Activated naive CD4-positive, alpha-beta T cell treated with Interleukin-2 at 50 U/mL for 16 hours (primary cell): Measurements from ENCODE around the gene APOBEC3F.
"Not testable (repeated sequence)": the region's sequence is repeated elsewhere in the genome, so short reads cannot be mapped to it uniquely, and the experiment has no call there.

Experiments used
- DNase-seq: peaks from one replicate; pipeline ENCODE4 v3.0.0-alpha.2; 2020

Gene APOBEC3F

DNA sequence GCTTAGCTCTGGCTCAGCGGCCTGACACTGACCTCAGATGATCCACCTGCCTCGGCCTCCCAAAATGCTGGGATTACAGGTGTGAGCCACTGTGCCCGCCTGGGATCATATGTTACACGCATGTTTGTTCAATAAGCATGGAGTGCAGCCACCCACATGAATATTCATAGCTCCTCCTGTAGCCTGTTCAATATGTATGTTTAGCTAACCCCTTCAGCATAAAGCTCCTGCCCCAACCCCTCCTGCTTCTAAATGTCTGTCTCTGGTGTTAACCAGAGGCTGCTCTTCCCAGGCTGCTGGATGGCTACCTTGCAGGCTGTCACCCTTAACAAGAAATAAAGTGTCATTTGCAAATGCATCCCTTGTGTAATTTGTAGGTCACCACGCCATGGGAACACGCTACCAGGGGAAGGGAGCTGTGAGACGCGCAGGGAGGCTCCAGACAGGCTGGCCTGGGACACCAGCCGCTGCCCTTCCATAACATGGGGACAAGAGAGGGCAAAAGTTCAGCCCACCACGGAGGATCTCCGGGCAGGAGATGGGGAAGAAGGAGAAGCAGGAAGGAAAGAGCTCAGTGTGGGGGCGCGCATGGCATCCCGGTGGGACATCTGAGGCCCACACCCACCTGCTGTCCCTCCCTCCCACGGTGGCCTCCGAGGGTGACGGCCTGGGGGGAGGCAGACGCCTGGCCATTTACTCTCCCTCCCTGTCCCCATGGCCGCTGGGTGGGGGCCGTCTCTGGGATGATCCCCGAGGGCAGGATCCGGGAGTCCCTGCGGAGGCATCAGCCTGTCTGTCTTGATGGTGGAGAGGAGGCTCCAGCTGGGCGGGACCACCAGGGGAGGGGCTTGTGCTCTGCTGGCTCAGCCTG, 35.7 kb downstream of the APOBEC3F start:
- DNase-seq, result not testable (repeated sequence)

DNA sequence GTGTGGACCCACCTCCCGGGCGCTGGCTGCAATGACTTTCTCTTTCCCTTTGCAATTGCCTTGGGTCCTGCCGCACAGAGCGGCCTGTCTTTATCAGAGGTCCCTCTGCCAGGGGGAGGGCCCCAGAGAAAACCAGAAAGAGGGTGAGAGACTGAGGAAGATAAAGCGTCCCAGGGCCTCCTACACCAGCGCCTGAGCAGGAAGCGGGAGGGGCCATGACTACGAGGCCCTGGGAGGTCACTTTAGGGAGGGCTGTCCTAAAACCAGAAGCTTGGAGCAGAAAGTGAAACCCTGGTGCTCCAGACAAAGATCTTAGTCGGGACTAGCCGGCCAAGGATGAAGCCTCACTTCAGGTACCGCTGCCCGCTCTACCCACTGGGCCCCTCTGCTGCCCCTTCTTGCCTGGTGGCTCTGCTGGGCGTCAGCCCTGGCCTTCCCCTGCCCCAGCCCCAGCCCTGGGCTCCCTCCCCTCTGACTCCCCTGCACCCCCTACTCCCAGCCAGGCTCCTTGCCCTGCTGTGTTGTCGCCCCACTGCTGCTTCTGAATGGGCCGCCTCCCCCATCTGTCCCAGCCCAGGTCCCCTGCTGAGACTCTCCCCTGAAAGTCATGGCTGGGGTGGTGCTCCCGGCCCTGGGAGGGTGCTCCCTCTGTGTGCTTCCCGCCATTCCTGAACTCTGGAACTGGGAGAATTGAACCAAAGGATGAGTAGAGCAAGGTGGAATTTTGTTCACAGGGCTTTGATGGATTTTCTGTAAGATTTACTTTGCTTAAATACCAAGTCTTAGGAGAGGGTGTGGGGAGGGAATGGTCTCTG, 36.6 kb downstream of the APOBEC3F start, which contains the start of gene APOBEC3G:
APOBEC3G (plus strand) TSS at position 250 of the 815 bp plus-strand sequence; CDS start at position 337, 87 bp downstream.
- DNase-seq, result peak; percentile 63

DNA sequence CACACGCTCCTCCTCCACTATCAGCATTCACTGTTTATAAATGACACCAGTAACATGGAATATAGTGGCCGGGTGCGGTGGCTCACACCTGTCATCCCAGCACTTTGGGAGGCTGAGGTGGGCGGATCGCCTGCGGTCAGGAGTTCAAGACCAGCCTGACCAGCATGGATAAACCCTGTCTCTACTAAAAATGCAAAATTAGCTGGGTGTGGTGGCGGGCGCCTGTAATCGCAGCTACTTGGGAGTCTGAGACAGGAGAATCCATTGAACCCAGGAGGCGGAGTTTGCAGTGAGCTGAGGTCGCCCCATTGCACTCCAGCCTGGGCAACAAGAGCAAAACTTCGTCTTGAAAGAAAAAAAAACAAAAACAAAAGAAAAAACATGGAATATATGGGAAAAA, 37.2 kb downstream of the APOBEC3F start:
- DNase-seq, result not testable (repeated sequence)

DNA sequence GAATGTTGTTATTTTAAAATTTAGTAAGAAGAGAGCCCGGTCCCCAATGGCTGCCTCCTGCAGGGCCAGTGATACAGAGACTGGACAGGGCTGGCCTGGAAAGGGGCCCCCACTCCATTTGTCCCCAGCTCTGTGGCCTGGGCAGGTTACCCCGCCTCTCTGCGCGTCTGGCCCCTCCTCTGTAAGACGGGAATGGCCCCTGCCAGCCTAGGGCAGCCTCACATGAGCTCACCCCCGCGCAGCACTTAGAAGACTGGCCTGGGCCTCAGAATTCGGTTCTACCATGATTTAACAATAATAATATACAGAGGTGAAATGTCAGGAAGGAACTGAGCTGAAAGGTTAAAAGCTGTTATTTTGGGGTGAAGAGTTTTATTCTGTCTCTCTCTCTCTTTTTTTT, 37.7 kb downstream of the APOBEC3F start:
- no peak for DNase-seq

DNA sequence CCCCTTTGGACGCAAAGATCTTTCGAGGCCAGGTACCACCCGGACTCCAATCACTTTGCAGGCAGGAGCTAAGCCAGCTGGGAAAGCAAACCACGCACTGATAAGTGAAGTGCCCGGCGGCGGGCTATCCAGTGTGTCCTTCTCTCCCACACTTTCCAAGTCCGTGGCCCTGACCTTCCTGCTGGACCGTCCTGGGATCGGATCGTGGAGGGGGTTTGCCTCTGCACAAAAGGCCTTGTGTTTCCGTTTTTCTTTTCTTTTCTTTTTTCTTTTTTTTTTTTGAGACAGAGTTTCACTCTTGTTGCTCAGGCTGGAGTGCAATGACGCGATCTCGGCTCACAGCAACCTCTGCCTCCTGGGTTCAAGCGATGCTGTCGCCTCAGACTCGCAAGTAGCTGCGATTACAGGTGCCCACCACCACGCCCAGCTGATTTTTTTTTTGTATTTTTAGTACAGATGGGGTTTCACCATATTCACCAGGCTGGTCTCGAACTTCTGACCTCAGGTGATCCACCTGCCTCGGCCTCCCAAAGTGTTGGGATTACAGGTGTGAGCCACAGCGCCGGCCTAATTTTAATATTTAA, 38.5 kb downstream of the APOBEC3F start:
- DNase-seq, result not testable (repeated sequence)

DNA sequence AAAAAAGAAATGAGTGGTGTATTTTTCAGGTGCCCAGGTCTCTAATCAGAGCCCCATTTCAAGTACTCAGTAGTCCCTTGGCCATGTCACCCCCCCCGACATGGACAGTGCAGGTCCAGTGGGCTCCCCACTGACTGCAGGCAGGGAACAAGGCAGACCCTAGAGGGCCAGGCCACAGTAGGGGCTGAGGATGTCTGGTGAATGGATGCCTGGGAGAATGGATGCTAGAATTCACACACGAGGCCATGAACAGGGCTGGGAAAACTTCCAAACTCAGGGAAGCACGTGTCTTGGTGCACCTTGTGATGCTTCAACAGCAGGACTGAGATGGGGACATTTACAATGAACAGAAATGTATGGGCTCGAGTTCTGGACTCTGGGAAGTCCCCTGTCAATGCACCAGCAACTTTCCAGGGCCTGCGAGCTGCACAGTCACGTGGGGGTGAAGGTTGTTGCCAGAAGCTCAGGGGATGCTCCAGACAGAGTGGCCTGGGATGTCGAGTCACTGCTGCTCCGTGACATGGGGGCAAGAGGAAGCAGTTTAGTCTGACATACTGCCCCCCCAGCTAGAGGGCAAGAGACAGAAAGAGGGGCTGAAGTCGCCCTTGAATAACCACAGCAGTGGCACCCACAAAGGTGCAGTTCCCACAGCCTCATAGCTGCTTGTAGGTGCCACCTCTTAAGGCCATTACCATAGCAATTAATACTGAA, 39.5 kb downstream of the APOBEC3F start:
- DNase-seq, result no peak

DNA sequence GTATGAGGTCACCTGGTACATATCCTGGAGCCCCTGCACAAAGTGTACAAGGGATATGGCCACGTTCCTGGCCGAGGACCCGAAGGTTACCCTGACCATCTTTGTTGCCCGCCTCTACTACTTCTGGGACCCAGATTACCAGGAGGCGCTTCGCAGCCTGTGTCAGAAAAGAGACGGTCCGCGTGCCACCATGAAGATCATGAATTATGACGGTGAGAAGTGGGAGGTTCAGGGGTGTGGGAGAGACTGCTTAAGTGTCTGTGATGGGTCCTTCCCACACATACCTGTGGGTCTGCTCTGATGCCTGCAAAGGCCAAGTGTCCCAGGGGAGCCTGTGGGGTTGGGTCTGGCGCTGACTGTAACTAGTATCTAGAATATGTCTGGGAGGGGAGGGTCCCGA, 40.4 kb downstream of the APOBEC3F start:
- no peak for DNase-seq

DNA sequence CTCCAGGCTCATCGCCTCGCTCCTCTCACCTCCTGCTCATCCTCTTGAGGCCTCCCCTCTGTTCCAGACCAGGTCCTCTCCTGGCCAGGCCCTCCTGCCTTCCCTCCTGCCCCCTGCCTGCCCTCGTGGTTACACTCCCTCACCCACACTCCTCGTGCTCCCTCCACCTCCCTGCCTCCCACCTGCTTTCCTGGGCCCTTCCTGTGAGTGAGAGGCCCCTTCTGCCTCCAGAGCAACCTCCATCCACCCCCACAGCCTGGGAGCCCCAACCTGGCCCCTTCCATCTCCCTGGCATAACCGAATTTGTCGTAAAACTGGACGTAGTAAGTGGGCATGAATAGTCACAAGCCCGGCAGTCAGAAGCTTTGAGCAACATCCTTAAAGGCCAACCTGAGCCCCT, 40.9 kb downstream of the APOBEC3F start:
- no peak for DNase-seq

DNA sequence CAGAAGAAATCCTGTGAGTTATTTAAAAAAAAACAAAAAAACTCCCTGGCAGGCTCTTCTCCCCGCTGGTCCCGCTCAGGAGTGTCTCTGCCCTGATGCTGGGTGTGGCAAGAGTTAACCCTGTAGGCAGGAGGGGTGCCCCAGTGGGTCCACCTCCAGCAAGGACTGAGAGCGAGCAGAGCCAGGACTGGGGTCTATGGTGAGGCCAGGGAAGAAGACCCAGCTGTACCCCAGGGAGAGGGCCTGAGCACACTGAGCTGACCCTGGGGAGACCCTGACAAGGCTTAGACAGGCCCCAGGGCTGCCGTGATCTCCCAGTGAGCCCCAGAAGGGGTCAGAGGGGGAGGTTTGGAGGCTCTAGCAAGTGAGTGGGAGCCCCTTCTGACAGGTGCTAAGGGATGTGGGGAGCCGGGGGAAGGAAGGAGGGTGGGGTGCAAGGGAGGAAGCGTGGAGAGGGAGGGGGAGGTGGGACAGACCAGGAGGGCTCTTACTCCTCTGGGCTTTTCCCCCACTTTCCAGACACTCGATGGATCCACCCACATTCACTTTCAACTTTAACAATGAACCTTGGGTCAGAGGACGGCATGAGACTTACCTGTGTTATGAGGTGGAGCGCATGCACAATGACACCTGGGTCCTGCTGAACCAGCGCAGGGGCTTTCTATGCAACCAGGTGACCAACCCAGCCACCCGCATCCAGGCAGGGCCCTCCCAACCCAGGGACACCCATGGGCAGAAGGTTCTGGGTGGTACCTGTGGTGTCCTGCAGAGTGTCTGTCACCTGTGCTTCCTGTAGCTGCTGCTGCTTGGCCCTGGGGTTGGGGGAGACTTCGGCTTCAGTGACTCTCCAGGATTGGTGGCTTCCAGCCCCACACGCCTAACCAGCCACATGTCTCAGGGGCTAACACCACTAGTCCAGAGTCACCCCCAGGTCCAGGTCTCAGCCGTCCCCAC, 42.8 kb downstream of the APOBEC3F start:
- DNase-seq, result no peak

DNA sequence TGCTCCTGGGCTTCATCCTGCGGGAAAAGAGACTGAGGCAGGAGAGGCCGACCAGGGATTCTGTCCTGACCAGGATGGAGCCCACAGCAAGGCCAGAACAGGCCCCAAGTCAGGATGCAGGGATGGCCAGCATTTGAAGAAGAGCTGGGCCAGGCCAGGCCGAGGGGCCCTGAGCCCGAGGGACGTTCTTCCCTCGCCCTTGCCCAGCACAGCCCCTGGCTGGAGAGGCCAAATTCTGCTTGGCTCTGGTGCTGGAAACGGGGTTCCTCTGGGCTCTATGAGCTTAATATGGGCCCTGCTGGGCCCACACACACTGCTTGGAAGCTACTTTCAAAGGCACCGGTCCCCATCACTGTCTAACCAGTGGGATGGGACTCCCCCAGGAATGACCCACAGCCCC, 44.0 kb downstream of the APOBEC3F start:
- DNase-seq, result no peak

DNA sequence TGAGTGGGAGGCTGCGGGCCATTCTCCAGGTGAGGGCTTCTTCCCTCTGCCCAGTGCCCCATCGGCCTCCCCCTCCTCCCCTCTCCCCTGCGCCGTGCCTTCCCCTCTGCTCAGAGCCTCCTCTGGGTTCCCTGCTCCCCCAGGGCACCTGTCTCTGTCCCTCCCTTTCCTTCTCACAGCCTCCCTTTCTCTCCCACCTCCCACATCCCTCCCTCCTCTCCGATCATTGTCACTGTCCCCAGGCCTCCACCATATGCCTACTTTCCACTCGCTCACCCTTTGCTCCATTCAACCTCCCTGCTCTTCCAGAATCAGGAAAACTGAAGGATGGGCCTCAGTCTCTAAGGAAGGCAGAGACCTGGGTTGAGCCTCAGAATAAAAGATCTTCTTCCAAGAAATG, 46.4 kb downstream of the APOBEC3F start:
- no peak for DNase-seq

DNA sequence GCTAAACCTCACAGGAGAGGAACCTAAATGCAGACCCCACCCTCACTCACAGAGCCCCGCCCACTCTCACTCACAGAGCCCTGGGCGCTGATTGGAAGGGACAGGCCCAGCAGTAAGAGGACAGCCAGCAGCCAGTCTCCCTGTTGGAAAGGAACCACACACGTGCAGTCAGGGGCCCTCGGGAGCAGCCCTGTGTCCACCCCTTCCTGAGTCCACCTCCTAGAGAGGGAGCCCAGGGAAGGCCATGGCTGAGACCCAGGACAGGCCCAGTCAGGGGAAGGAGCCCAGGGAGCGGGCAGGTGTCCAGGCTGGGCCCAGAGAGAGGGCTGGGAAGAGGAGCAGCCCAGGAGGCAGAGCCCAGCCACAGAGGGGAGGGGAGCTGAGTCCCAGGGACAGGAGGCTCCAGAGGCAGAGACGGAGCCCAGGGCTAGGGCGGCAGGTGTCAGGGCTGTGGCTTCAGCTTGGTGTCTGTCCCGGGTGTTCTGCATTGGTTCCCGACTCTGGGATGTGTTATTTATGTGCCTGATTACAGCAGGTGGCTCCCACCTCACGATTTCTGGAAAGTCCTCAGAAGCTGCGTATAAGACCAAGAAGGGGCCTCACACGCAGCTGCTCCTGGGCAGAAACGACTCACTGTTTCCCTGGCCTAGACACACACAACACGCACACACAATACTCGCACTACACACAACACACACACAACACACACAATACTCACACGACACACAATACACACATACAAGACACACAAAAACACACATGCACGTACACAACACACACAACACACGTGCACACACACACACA, 47.4 kb downstream of the APOBEC3F start:
- no peak for DNase-seq

DNA sequence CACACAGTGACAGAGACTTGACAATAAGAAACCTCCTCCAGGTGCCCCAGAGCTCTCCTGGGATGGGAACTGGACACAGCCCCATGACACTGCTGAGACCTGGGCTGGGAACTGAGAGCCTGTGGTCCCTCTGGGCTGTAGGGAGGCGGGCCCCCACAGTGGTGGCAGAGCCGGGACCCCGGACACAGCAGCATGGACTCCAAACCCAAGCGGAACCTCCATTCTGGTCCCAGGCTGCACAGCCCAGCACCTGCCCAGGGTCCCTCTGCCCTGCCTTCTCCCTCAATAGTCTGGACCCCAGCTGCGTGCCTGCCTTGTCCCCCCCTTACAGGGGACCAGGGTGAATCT, 48.0 kb downstream of the APOBEC3F start:
- no peak for DNase-seq

DNA sequence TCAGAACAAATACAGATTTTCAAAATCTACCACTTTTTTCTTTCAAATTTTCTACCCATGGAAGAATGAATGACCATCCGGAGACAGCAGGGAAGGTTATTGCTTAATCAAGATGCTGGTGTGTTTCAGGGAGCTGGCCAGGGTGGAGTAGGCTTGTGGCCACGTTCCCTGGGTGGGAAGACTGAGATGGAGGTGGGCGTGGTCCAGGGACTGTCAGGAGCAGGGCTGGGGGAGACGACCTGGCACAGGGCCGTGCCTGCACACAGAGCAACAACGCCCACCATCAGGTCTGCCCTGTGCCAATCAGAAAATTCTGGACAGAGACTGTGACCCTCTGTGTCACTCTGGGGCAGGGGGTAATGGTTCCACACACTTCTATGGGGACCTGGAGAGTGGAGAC, 49.3 kb downstream of the APOBEC3F start:
- DNase-seq, result no peak

DNA sequence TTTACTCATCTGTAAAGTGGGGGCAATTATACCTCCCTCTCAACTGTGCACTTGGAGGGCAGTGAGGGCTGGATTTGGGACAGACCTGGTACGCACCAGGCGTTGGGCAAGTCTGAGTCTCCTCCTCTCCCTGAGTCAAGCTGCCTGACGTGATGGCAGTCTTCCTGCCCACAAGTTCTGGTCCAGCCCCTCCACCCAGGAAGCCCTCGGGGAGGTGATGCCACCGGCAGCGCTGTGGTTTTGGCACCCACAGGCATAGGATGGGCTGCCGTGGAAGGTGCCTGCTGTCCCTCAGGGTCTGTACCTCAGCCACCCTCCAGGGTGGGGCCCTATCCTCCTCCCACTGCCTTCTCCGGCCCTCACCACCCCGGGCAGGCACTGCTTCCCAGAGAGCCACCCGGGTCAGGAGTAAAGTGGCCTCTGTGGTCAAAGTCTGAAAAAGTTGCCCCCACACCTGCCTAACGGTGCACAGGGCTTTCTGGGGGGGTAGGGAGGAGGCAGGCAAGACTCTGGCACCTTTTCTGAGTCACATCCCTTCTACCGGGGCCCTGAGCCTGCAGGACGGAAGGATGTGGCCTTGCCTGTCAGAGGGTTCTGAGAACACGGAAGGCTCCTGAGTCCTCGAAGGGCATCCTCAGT, 49.9 kb downstream of the APOBEC3F start:
- DNase-seq, result peak; percentile 86

DNA sequence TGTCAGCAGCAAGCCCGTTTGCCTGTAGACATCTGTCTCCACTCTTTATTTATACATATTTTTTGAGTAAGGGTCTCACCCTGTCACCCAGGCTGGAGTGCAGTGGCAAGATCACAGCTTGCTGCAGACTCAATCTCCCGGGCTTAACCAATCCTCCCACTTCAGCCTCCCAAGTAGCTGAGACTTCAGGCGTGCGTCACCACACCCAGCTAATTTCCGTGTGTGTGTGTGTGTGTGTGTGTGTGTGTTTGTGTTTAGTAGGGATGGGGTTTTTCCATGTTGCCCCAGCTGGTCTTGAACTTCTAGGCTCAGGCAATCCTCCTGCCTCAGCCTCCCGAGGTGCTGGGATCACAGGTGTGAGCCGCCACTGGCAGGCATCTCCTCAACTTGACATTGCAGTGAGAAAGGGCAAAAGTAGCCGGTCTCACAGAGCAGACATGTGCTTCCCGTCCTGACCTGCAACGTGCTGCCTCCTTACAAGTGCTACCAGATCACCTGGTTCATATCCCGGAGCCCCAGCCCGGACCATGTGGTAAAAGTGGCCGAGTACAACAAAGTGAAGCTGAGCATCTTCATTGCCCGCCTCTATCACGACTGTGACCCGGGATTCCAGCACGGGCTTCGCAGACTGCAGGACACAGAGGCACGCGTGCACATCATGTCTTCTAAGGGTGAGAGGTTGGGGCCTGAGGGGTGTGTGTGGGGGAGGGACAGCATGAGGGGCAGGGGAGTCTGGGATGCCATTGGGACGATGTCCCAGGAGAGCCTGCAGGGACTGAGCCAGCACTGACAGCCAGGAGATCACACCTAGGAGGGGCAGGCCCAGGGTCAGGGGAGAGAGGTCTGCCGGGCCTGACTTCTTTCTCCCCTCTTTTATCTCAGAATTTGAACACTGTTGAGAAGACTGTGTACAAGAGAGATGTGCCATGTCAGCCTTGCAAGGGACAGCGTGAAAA, 50.7 kb downstream of the APOBEC3F start:
- no peak for DNase-seq

DNA sequence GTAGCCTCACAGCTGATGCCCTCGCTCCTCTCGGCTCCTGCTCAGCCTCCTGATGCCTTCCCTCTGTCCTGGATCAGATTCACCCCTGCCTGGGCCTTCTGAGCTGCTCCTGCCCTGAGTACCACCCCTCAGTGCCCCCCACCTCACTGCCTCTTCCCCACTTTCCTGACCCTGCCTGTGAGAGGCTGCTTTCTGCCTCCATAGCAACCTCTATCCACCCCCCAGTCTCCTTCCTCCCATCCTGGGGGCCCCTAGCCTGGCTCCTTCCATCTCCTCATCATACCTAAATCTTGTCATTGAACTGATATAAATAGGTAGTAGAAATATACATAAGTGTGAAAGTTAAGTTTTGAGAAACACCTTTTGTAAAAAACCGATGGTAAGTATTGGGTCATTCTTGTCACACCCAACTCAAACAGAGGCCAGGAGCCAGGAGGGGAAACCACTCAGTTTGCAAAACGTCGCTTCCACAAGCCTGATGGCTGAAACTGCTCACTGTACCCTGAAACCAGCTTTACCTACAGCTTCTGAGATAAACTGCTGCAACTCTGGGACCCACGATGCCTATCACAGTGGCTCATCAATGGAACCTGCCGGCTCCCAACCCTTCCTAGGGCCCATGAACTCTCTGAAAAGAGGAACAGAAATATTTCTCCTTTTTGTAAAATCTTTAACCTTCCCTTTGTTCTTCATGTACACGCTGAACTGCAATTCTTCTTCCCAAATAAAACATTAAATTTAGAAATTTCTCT, 51.6 kb downstream of the APOBEC3F start:
- DNase-seq, result peak; percentile 50

DNA sequence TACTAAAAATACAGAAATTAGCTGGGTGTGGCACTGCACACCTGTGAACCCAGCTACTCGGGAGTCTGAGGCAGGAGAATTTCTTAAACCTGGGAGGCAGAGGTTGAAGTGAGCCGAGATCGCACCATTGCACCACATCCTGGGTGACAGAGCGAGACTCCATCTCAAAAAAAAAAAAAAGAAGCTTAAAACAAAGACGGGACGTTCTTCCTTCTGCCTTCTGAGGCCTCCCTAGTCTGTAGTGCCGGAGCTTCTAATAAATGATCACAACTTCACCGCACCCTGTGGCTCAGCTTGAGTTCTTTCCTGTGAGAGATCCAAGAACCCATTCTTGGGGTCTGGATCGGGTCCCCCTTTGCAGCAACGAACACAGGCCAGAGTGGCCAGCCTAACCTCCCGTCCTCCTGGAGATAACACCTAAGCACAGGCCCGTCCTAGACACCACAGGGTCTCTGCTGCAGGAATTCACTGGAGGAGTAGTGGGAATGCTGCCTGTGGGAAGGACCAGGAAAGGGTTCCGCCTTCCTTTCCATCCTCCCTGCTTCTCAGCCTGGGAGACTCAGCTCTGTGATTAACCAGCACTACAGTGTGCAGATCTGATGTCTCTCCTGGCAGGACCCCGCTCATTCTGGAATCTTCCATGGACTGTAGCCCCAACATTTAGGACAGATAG, 54.2 kb downstream of the APOBEC3F start:
- DNase-seq, result no peak
